ENCODE measurements around the gene CTXN3. TPM values are rescaled to one million over a fixed set of nuclear protein-coding genes. Genes with fewer than 3 reads are reported as not detected.
"Not testable (repeated sequence)": the region's sequence is repeated elsewhere in the genome, so short reads cannot be mapped to it uniquely, and the experiment has no call there.

CTXN3 gene
- polyA plus RNA-seq, 1 donor = 1.0 TPM

- no peak for DNase-seq (ENCODE audit: low read depth)
Observed at GRCh38 chr5:127650649-127651048, 1.8 kb downstream of the CTXN3 start.

DNA sequence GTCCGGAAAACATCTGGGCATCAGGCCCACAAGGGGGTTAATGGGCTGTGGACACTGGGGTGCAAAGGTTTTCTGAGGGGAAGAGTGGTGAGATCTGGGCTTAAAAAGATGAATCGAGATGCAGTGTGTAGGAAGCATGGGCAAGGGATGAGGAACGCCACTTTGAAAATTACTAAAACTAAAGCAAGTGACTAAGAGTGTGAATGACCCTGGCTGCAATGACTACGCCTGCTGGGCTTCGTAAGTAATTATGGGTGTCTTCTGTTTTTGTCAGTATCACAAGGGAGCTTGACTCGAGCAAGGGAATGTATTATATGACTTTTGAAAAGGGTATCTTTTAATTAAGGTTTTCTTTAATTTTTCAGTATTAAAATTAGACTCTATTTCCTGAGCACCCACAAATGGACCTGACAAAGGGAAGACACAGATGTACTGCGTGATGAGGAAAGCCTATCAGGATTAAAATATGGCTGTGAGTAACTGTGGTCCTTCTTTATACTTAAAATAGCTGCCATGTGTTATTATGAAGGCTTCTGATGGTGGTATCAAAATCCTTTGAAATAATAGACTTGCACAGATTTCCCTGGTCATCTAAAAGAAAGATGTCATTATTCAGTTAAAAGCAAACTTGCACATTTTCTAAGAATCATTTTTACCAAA is 4.2 kb downstream of the CTXN3 start:
- DNase-seq (ENCODE audit: low read depth) = no peak

DNA sequence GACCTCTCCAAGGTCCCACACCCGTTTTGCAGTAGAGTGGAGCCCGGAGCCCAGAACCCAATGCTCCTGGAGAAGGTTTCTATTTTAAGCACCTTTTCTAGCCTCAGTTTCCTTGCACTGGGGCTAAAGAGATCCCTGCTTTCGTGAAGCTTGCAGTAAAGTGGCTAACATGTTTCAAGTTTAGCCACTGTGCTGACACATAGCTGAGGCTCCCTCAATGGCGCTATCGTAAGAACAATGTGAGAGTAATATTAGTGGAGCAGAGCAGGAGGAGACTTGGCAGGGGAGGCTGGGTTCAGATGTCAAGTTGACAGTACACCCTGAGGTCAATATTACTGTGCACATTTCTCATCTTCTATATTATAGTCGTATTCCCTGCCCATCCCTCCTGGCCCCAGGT is 7.9 kb downstream of the CTXN3 start:
- no peak for DNase-seq (ENCODE audit: low read depth)

GRCh38 chr5:127660047-127660733 is 11.3 kb downstream of the CTXN3 start:
- DNase-seq (ENCODE audit: low read depth) = no peak

DNA sequence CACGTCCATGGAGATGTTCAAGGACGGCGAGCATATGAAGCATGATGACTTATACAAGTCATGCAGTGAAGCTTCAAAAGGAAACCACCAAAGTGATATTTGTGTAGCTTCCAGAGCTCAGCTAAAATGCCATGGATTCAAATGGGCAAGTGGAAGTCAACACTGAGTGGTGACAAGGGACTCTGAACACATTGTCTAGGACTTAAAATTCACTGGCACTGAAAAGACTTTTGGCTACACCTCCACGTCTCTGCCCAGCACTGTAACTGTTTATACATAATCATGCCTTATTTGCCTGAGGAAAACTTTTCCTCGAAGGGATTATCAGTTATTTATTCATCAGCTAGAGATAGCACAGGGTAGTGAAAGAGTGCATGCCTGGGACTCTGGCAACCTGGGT is 15.2 kb downstream of the CTXN3 start:
- DNase-seq (ENCODE audit: low read depth) = no peak

- no peak for DNase-seq (ENCODE audit: low read depth)
Observed at GRCh38 chr5:127665641-127666040, 16.8 kb downstream of the CTXN3 start.

- DNase-seq (ENCODE audit: low read depth) = no peak
Observed at GRCh38 chr5:127666043-127666716, 17.3 kb downstream of the CTXN3 start.

GRCh38 chr5:127667926-127668325 is 19.0 kb downstream of the CTXN3 start:
- no peak for DNase-seq (ENCODE audit: low read depth)

GRCh38 chr5:127671218-127671617 is 22.3 kb downstream of the CTXN3 start:
- DNase-seq (ENCODE audit: low read depth) = no peak

DNA sequence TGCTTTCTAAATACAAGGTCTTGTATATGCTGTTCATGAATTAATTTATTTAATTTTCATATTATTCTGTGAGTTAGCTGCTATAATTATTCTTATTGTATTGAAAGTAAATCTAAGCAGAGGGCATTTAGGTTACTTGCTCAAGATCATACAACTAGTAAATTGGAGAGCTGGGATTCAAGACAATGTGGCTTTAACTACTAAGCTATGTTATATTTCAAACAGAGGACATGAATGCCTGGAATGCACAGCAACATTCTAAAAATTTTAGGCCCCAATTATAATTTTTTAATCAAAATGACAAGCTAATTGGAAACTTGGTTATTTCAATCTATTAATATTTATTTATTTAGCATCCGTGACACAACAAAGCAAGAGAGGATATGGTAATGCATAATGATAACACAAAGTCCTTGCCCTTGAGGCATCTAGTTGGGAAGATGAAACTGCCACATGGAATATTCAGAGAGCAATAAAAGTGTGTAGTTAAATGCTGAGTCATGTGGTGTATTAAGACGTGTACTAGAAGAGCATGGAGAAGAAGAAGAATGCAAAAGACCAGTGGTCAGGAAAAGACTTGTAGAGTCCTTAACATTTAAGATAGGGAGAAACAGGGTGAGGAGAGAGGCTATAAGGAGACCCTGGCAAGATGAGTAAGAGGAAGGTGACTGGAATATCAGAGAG is 24.4 kb downstream of the CTXN3 start:
- no peak for DNase-seq (ENCODE audit: low read depth)

- DNase-seq (ENCODE audit: low read depth) = not testable (repeated sequence)
Observed at GRCh38 chr5:127676951-127677350, 28.1 kb downstream of the CTXN3 start.

DNA sequence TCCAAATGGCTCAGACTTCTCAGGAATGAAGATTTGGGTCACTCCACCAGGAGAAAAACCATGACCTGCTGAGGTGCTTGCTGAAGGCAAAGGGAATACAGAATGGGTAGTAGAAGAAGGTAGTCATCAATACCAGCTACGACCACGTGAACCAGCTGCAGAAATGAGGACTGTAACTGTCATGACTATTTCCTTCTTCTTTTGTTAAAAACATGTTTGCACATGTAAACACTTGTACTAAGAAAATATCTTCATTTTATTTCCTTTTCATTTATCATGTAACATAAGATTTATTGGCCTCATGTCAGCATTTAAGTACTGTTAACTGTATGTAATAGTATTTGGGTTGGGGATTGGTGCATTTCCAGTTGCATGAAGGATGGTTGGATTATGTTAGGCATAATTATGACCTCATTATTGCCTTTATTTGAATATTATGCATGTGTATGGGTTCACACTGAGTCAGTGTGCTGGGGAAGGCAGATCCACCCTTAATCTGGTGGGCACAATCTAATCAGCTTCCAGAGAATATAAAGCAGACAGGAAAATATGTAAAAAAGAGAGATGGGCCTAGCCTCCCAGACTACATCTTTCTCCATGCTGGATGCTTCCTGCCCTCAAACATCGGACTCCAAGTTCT is 30.9 kb downstream of the CTXN3 start:
- not testable (repeated sequence) for DNase-seq (ENCODE audit: low read depth)

GRCh38 chr5:127680595-127680994 is 31.7 kb downstream of the CTXN3 start:
- DNase-seq (ENCODE audit: low read depth) = no peak

DNA sequence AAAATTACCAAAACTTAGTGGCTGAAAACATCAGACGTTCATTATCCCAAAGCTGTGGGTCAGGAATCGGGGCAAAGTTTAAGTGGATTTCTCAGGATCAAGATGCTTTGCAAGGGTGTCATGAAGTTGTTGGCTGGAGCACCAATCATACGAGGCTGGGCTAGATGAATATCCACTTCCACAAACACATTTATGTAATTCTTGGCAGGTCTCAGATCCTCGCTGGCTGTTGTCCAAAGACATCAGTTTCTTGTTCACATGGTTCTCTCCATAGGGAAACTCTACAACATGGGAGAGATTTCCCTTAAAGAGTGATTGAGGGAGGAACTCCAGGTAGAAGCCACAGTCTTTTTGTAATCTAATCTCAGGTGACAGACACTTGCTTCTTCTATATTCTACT is 34.1 kb downstream of the CTXN3 start:
- no peak for DNase-seq (ENCODE audit: low read depth)

DNA sequence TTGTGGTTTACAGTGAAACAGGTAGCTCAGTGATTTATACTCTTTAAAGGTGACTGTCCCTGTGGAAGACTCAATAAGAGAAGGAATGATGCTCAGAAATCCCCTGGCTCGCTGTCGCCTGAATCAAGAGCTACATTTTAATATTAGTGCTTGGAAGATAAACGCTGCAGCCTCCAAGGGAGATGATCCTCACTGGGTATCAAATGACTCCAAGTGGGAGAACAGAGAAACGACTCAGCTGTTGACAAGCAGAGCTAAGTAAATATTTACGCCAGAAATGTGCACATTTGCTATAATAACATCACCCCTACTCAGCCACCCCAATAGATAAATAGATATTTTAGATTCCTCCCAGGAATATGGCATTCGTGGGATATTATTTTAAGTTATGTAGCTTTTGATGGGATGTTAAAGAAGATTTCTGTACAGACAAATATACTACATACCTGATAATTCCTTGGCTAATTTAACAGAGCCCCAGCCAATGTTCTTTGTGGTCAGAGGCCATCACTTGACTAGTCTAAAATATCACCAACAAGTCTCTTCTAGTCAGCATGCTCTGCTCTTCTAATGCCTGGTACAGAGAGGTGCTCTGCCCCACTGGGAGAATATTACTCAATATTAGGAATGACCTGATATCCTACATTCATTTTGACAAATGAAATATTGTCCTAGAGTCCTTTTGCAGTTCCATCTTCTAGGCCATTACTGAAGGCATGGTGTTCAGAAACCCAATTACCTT is 36.0 kb downstream of the CTXN3 start:
- DNase-seq (ENCODE audit: low read depth) = no peak

GRCh38 chr5:127685662-127686061 is 36.8 kb downstream of the CTXN3 start:
- DNase-seq (ENCODE audit: low read depth) = no peak

GRCh38 chr5:127686424-127686823 is 37.5 kb downstream of the CTXN3 start:
- DNase-seq (ENCODE audit: low read depth) = no peak

- DNase-seq (ENCODE audit: low read depth) = no peak
Observed at GRCh38 chr5:127694518-127695171, 45.8 kb downstream of the CTXN3 start.

DNA sequence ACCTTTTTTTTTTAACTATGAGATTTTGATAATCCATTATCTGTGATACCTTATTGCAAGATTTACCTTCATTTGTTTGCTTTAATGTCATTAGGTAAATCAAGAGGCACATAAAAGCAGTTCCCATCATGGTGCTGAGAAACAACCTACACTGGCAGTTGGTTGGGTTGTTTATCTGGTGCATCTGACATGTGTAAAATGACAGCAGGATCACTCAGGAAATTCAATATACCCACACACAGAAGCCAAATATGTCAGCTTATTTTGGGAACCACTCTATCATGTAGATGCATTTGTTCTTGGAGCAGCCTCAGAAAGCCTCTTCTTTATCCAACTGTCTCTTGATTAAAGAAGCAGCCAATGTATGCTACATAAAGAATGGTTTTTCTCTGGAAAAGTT is 46.5 kb downstream of the CTXN3 start:
- DNase-seq (ENCODE audit: low read depth) = no peak

GRCh38 chr5:127696683-127697082 is 47.8 kb downstream of the CTXN3 start:
- no peak for DNase-seq (ENCODE audit: low read depth)
